Measurements from ENCODE around the gene ABCG5. TPM values are rescaled to one million over a fixed set of nuclear protein-coding genes. Genes with fewer than 3 reads are reported as not detected.

The ABCG5 gene
- total RNA-seq, 1 experiment from 2014 or later, result not detected

DNA sequence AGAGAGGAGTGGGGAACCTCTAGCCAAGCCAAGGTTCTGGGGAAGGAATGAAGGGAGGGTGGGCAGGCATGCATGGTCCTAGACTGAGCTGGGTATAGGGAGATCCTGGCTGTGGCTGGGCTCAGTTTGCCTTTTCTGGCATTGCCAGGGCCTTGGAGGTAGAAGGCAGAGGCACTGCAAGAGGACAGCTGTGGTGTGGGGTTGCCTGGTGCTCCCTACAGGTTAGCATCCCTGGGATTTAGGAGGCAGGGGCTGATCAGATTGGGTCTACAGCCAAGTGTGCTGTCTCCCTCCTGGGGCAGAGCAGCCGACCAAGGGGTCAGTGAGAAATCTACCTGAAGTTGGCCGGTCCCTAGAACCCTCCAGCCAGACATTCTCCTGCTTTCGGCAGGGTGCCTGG, 16.0 kb upstream of the ABCG5 start:
- ChIA-PET POLR2A (no interaction called here), CTCF (interaction anchor here (0.6 to 1.1 kb wide), 2 partner anchors 166 to 246 kb away, joined by 3 read pairs; no protein-coding TSS in a partner anchor)
- TF ChIP-seq, protein P1, sequence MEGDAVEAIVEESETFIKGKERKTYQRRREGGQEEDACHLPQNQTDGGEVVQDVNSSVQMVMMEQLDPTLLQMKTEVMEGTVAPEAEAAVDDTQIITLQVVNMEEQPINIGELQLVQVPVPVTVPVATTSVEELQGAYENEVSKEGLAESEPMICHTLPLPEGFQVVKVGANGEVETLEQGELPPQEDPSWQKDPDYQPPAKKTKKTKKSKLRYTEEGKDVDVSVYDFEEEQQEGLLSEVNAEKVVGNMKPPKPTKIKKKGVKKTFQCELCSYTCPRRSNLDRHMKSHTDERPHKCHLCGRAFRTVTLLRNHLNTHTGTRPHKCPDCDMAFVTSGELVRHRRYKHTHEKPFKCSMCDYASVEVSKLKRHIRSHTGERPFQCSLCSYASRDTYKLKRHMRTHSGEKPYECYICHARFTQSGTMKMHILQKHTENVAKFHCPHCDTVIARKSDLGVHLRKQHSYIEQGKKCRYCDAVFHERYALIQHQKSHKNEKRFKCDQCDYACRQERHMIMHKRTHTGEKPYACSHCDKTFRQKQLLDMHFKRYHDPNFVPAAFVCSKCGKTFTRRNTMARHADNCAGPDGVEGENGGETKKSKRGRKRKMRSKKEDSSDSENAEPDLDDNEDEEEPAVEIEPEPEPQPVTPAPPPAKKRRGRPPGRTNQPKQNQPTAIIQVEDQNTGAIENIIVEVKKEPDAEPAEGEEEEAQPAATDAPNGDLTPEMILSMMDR (IDR thresholded peaks at IDR 0.05; ENCODE audit: unreplicated experiment), result no peak
- Mint-ChIP-seq H3K4me1 (ENCODE audit: insufficient read depth, unreplicated experiment) (no peaks in the 10 kb centered on the region), H3K4me3 (ENCODE audit: unreplicated experiment) (no peak overlapping the region), H3K9me3 (ENCODE audit: unreplicated experiment) (no peaks in the 10 kb centered on the region), H3K27ac (ENCODE audit: low read depth, unreplicated experiment) (no peak overlapping the region), H3K27me3 (ENCODE audit: insufficient read depth, unreplicated experiment) (peaks cover 81% of the 10 kb centered on the region), H3K36me3 (ENCODE audit: insufficient read depth, unreplicated experiment) (no peaks in the 10 kb centered on the region)
- intact Hi-C loops (cut with micrococcal nuclease), result no loop called here
- no peak for DNase-seq (ENCODE audit: unreplicated experiment)
- no TSS peak for BruUV-seq (replicated peaks)

DNA sequence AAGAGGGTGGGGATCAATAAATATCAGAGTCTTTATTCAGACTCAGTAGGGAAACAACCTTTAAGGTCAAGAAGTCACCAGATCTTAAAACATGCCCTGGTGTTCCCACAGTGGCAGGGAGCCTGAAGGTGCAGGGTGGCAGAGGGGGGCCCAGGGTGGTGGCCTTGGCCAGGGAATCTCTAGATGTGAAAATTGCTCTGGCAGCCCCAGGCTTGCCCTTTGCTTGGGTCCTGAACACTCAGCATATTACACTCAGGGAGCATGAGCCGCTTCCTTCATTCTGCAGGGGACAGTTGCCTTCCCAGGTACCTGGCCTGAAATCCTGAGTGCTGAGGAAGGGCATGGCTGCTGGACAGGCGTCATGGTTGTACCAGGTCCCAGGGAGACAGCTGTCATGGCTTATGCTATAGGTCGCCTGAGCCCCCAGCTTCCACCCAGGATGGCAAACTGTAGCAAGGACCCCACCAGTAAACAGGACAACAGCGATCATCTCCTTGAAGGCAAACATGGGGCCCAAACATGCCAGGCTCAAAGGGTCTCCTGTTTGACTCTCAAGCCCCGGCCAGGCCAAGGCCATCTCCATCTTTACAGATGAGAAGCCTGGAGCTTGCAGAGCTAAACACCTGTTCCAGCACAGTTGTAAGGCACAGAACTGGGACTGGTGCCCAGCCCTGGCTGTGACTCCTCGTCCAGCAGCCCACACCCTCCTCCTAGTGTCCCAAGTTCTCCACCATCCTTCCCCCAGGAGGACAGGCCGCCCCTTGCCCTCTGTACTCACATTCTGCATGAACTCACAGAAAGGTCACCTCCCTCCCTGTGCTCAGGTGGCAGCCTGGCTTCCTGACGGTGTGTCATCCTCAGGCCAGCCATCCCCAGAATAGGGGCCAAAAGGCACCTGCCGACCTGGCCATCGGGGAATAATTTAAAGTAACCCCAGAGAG, 14.8 kb upstream of the ABCG5 start:
- ChIA-PET POLR2A (no interaction called here), CTCF (no interaction called here)
- TF ChIP-seq, protein P1 (IDR thresholded peaks at IDR 0.05; ENCODE audit: unreplicated experiment), result no peak
- H3K9me3 Mint-ChIP-seq (ENCODE audit: unreplicated experiment), result no peaks in the 10 kb centered on the region
- H3K36me3 Mint-ChIP-seq (ENCODE audit: insufficient read depth, unreplicated experiment), result no peaks in the 10 kb centered on the region
- H3K4me1 Mint-ChIP-seq (ENCODE audit: insufficient read depth, unreplicated experiment), result no peaks in the 10 kb centered on the region
- no peak for DNase-seq (ENCODE audit: unreplicated experiment)
- H3K4me3 Mint-ChIP-seq (ENCODE audit: unreplicated experiment), result no peak overlapping the region
- peaks cover 69% of the 10 kb centered on the region for H3K27me3 Mint-ChIP-seq (ENCODE audit: insufficient read depth, unreplicated experiment)
- no peak overlapping the region for H3K27ac Mint-ChIP-seq (ENCODE audit: low read depth, unreplicated experiment)
- intact Hi-C loops (cut with micrococcal nuclease), result no loop called here
- no TSS peak for BruUV-seq (replicated peaks)

DNA sequence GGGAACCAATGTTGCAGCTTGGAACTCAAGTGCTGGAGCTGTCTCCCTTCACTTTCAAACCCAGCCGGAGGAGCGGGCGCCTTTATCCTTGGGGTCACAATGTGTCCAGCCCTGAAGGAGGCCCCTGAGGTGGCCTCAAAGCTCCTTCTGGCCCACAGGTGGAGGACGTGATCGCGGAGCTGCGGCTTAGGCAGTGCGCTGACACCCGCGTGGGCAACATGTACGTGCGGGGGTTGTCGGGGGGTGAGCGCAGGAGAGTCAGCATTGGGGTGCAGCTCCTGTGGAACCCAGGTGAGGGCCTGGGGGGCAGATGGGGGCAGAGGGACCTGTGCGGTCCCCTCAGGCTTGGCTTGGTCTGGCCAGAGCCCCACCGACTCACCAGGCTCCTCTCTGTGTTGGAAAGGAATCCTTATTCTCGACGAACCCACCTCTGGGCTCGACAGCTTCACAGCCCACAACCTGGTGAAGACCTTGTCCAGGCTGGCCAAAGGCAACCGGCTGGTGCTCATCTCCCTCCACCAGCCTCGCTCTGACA, 13.6 kb upstream of the ABCG5 start:
- BruUV-seq (replicated peaks), result no TSS peak
- DNase-seq (ENCODE audit: unreplicated experiment), result no peak
- intact Hi-C loops (cut with micrococcal nuclease), result no loop called here
- no peak overlapping the region for H3K27ac Mint-ChIP-seq (ENCODE audit: low read depth, unreplicated experiment)
- TF ChIP-seq, protein P1 (IDR thresholded peaks at IDR 0.05; ENCODE audit: unreplicated experiment), result no peak
- H3K36me3 Mint-ChIP-seq (ENCODE audit: insufficient read depth, unreplicated experiment), result no peaks in the 10 kb centered on the region
- no peak overlapping the region for H3K4me3 Mint-ChIP-seq (ENCODE audit: unreplicated experiment)
- ChIA-PET POLR2A (no interaction called here), CTCF (interaction anchor here (0.6 kb wide), 1 partner anchor 25 kb away, joined by 3 read pairs; no protein-coding TSS in a partner anchor)
- H3K9me3 Mint-ChIP-seq (ENCODE audit: unreplicated experiment), result no peaks in the 10 kb centered on the region
- H3K4me1 Mint-ChIP-seq (ENCODE audit: insufficient read depth, unreplicated experiment), result no peaks in the 10 kb centered on the region
- H3K27me3 Mint-ChIP-seq (ENCODE audit: insufficient read depth, unreplicated experiment), result peaks cover 57% of the 10 kb centered on the region

Measured in MCF 10A (cell line).